Measurements from ENCODE around the gene PTPRD.

PTPRD gene

DNA sequence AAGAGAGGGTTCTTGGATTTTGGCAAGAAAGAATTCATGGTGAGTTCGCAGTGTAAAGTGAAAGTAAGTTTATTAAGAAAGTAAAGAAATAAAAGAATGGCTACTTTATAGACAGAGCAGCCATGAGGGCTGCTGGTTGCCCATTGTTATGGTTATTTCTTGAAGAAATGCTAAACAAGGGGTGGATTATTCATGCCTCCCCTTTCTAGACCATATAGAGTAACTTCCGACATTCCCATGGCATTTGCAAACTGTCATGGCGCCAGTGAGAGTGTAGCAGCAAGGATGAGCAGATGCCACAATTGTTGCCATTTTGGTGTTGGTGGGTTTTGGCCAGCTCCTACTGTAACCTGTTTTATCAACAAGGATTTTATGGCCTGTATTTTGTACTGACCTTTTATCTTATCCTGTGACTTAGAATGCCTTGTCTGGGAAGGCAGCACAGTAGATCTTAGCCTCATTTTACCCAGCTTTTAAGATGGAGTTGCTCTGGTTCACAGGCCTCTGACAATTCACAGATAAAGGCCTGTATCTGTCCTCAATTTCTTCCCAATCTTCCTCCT lies 1787.1 kb downstream of the PTPRD start:
- no peak for DNase-seq (ENCODE audit: low read depth)

DNA sequence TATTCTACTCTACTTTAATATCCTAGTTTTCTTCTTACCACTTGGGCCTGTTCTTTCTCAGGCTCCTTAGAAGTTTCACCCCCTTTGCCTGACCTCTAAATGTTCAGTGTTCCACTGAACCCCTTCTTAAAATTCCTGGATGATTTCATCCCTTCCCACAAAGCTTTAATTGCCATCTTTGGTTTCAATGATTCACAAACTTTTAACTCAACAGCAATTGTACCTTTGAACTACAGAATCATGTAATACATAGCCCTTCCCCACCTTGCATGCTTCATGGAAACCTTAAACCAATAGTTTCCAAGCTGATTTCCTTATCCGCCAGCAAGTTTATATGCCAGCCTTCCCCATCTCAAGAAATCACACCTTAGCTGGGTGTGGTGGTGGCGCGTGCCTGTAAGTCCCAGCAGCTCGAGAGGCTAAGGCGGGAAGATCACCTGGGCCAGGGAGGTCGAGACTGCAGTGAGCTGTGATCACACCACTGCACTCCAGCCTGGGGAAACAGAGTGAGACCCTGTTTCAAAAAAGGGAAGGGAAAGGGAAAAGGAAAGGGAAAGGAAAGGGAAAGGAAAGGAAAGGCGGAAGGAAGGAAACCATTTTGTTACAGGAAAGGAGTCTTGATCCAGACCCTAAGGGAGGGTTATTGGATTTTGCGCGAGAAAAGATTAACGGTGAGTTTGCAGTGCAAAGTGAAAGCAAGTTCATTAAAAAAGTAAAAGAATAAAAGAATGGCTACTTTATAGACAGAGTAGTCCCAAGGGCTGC lies 1789.5 kb downstream of the PTPRD start:
- no peak for DNase-seq (ENCODE audit: low read depth)

DNA sequence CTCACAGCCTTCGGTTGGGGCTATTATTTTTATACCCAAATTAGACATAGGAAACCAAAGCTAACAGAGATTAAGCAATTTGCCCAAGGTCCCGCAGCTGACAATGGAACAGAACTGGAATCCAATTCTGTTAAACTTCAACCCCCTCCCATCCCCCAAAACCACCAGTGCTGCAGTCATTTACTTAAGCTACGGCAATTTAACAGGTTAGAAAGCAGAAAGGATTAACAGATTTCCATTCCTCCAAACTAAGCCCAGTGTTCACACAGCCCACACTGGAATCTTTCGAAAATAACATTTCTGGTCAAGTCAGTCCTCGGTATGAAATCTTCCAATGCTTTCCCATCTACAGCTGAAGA lies 1790.2 kb downstream of the PTPRD start:
- DNase-seq (ENCODE audit: low read depth) = no peak

DNA sequence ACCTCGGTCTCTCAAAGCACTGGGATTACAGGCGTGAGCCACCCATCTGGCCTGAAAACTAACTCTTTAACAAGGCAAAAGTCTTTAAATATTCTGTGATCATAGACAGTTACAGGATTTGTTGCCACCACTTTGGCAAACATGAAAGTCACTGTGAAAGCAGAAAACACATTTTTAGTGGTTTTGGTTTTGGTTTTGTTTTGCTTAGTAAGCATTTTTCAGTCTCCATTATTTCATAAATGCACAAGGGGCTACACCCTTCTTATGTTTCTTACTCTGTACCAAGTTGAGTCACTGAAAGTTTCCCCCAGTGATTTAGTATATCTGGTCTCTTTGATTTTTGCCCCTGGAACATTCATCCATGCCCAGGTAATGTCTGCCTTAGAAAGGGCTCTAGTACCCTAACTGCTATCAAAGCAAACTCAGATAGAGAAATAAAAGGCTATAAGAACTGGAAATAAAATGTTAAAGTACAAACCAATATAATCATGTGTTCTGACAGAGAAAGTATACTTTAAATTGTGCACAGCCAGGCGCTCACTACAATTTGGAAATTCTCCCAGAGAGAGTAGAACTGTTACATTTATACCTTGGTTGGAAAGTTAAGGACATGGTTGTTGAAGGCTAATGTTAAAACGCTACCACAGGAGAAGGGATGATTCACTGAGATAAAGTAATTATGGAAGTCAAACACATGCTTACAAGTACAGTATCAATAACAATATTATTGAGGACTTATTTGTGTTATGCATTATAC lies 1790.7 kb downstream of the PTPRD start:
- no peak for DNase-seq (ENCODE audit: low read depth)

DNA sequence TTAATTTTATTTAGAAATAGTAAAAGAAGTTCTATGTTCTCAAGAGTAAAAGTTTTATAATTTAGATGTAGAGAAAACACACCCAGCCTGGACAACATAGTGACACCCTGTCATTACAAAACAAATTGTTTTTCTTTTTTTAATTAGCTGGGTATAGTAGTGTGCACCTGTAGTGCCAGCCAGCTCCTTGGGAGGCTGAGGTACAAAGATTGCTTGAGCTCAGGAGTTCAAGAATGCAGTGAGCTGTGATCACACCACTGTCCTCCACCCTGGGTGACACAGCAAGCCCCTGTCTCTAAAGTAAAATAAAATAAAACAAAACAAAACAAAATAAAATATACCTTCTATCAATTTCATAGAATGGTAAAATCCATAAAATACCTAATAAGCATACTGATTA lies 1795.5 kb downstream of the PTPRD start:
- no peak for DNase-seq (ENCODE audit: low read depth)

DNA sequence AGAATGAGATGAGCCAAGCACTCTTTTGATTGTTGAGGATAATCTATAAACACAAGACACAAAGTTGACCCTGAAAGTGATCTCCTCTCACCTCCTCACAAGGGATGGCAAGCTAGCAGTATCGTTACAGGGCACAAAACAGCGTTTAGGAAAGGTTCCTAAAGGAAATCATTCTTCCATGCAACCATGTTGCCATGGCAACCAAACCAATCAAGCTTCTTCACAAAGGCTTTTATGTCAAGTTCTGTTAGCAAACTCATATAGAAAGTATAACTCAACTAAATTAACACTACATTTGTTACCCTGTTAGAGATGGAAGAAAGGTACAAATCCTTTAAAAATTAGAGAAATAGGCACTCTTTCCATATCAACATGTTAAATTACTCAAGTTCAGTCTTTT lies 1796.4 kb downstream of the PTPRD start:
- no peak for DNase-seq (ENCODE audit: low read depth)

DNA sequence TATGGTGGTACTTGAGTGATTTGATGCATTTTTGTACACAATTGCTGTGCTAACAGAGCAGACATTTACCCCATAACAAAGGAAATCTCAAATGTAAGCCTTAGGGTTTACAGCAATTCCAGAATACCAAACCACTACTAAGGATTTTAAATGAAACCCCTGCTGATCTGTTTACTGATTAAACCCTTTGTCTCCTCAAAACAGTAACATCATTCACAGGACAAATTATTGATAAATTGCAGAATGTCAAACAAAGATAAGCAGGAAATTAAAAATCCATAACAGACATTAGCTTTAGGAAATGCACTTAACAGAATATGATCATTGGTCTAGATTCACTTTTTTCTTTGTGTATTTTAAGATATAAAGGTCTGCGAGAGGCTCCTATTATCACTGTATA lies 1796.9 kb downstream of the PTPRD start:
- no peak for DNase-seq (ENCODE audit: low read depth)

DNA sequence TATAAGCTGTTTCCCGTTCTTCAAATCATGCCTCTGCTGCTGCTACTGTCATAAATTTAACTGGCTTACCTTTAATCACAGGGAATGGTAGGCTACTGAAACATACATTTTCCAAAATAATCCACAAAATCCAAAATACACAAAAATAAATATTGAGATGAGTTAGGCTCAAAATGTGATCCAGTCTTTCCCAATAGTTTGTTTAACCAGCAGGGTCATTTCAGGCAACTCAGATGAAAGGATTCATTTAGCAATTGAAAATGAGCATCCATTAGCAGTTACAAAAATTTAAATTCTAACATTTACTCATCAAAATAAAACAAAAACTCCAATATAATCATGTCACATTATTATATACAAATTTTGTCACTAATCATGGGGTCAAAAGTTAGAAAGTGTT lies 1797.6 kb downstream of the PTPRD start:
- DNase-seq (ENCODE audit: low read depth) = no peak

DNA sequence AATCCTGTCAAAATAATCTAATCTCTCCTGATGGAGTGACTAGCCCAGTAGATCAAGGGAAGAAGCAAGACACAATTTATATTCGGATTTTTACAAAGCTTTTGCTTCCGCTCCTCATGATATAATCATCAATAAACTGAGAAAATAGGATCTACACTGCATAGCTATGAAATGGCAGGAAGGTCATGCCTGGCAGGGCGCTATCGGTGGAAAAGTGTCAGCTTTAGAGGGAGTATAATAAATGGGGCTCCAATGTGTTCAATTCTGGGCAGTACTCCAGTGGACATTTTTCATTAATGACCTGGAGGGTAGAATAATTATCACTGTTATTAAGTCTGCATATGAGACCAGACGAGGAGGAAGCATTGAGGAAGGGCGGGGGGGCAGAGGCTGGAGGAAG lies 1799.9 kb downstream of the PTPRD start:
- no peak for DNase-seq (ENCODE audit: low read depth)

DNA sequence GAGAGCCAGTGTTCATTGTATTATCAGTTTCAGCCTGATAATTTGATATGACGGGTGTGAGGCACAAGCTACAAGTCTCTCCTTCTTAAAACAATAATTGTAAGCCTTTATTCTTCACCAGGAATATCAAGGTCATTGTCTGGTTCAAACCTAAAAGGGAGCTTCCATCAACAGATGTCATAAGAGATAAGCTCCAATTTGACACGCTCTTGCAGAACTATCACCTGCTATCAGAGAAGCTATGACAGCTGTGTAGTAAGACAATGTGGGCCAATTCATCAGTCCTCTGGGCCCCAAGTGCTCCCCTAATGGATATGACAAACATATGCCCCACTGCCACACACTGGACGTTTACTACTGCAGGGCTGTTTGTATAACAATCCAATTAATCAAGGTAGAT lies 1803.1 kb downstream of the PTPRD start:
- no peak for DNase-seq (ENCODE audit: low read depth)

DNA sequence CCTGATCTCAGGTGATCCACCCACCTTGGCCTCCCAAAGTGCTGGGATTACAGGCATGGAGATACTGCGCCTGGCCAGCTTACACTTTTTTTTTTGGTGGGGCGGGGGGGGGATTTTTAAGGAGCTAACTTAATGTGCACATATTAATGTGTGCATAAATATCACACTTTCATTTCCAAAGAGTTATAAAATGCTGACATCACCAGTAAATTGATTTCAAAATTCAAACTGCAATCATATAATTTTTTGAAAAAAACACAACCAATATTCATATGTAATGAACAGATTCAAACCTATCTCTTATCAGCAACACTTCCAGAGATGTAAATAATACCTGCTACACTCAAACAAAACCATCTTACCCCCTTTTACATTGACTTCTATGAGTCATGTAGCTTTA lies 1806.7 kb downstream of the PTPRD start:
- DNase-seq (ENCODE audit: low read depth) = no peak

DNA sequence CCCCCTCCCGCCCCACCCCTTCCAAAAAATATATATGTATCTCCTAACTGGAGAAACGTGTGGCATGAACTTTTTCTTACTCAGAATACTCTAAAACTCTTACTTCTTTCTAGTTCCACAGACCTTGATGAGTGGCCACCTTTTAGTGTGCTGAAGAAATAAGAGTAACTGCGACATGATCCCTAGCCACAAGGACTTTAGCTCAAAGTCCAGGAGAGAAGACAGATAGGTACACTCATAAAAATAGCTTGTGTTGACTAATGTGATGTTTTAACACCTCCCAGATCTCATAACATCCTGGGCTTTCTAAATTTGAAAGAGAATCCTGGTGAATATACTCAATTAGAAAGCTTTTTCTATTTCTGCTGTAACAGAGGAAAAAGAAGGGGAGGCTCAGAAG lies 1808.2 kb downstream of the PTPRD start:
- no peak for DNase-seq (ENCODE audit: low read depth)

DNA sequence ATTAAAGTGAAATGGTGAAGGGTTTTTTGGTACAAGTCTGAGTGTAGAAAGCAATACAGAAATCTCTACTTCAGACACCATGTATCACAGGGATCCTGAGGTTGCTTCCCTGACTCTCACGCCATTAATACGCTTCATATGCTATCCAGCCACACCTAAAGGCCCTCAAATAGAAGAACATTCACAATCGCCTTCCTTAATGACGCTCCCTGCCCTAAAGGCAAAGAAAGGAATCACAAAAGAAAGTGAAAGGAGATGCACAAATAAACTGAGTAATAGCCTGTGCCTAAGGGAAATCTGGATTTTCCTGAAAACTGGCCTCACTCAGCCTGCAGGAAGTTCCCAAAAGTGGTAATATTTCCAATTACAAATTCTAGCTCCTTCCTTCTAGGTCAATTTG lies 1810.6 kb downstream of the PTPRD start:
- no peak for DNase-seq (ENCODE audit: low read depth)

DNA sequence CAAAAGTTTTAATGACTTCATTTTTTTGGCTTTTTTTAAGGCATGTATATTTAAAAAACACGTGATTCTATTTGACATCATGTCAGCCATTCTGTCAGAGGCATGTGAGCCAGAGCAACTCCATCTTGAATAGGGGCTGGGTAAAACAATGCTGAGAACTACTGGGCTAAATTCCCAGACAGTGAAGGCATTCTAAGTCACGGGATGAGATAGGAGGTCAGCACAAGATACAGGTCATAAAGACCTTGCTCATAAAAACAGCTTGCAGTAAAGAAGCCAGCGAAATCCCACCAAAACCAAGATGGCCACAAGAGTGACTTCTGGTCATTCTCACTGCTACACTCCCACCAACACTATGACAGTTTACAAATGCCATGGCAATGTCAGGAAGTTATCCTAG lies 1812.6 kb downstream of the PTPRD start:
- DNase-seq (ENCODE audit: low read depth) = no peak

DNA sequence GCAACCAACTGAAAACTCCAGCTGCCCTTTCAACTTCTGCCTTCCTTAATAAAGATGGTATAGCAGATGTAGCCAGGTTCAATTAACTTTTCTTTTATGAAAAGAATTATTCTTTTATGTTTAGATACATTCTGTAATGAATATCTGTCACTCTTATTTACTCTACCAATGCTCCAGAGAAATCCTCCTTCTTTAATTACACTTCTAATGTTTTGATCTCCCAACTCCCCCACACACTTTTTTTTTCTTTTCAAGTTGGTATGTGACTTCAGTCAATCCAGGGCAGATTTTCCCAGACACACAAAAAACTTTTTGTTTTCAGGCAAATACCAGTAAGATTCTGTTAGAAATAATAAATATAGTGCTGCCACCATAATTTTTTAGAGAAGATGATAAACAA lies 1813.2 kb downstream of the PTPRD start:
- no peak for DNase-seq (ENCODE audit: low read depth)

DNA sequence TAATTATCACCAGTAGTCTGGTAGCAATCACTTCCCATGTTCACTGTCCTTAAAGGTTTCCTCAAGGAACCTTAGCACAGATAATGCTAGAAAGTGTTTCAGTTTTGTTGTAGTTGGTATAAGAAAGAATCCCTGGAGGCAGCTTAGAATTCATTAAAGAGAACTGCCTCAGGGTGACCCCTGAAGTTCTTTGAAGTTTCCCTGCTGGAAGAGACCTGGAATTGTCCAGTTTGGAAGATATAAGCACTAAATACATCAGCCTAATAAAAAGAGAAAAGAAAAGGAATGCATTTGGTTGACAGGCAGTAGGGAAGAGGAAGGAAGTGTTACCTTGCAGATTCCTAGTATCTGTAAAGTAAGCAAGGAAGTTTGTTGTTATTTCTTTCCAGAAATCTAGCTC lies 1813.6 kb downstream of the PTPRD start:
- no peak for DNase-seq (ENCODE audit: low read depth)

DNA sequence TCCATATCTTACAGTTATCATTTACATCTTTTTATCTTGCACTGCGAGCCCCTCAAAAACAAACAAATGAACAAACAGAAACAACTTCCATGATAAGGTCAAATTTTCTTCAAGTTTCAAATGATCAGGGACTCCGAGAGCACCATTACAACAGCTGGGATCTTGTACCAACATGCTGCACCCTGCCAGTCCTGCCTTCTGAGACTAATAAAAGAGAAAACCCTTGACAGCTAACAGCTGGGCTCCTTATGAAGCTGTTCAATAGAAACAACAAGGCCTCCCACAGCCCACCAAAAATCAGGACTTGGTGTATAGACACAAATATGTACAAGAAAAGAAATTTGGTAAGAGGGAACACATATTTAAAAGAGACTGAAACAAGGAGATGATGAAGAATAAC lies 1828.0 kb downstream of the PTPRD start:
- DNase-seq (ENCODE audit: low read depth) = no peak

DNA sequence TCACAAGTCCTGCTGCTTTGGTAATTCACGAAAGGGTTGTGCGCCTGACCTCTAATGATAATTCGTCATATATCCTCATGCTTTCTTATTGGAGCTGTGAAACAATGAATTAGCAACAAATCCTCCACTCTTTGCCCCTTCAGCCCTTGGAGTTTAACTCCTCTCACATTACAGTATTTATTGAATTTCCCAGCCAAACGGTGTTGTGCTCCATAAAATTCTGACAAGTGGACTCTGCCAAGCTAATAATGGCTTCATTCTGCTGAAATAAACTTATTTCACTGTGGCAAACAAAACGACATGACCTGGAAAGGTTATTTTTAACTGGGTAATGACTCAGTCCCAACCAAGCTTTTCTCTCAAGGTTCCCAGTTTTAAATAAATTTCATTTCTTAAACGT lies 1828.9 kb downstream of the PTPRD start:
- DNase-seq (ENCODE audit: low read depth) = no peak

DNA sequence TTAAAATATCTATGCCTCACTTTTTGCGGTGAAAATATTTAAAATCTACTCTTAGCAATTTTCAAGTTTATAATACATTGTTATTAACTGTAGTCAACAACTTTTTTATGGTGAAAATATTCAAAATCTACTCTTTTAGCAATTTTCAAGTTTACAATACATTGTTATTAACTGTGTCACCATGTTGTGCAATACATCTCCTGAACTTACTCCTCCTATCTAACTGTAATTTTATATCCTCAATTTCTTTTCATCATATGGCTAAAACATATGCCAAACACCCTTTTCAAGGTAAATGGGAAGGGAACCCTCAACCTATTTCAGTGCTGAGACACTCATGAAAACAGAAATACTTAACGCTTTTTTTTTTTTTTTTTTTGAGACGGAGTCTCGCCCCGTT lies 1830.6 kb downstream of the PTPRD start:
- no peak for DNase-seq (ENCODE audit: low read depth)

DNA sequence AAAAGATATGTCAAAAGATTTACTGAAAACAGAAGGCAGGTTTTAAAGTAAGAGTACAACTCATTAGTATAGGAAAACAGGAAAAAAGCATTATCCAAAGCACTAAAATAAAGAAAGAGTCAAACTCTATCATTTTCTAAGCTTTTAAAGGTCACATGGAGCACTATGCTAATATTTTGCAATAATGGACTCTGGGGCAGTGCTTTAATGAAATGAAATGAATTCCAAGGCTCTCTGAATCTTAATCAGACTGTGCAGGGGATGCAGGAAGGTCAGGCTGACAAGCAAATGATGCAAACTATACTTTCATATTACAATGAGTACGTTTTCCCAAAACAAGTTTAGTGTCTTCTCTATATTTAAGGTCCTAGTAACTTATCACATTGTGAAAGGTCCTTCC lies 1831.3 kb downstream of the PTPRD start:
- DNase-seq (ENCODE audit: low read depth) = no peak

DNA sequence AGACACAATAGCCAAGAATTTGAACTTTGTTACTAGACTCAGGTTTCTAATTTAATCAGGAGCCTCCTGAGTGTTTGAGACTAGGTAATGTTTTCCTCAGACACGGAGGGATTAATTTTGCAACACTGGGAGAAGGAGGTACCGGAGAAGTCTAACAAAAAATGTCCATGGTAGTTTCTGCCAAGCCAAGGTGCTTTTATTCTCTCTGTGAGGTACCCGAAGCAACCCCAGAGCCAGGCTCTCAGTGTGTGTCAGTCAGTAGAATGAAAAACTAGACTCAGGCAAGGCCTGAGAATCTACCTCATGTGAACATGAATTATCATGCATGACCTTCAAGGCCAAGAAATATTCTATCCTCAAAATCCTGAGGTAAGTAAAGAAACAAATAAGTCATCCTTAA lies 1832.4 kb downstream of the PTPRD start:
- no peak for DNase-seq (ENCODE audit: low read depth)

DNA sequence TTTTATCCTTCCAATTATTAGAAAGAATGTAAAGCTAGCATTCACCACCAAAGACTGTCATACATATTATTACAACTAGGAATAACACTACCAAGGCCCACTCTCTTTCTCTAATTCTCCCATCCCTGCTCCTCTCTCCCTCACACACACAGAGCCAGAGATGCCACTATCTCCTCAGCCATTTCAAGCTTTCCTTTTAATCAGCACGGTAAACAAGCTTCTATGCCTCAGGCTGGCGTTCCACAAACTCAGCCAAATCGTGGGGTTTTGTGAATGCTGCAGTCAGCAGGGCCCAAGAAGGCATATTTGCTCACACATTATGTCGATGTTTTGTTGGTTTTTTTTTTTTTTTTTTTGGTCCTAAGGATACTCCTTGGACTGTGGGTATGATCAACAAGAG lies 1833.3 kb downstream of the PTPRD start:
- no peak for DNase-seq (ENCODE audit: low read depth)

DNA sequence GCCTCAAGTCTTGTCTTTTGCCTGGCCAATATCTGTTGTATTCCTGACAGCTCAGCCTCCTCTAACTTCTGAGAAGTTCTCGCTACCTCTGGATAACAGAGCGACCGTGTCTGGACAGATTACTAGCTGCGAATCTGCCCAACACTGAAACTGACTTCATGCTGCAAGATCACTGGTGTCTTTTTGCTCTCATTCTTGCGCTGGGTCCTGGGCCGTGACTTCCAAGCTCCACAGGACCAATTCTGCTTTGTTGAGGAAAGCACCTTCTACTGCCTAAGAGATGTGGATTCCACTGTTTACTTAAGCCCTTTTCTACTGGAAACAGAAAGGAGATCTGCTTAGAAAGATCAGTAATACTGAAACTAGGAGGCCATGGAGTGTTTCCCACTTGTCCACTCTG lies 1834.4 kb downstream of the PTPRD start:
- no peak for DNase-seq (ENCODE audit: low read depth)

DNA sequence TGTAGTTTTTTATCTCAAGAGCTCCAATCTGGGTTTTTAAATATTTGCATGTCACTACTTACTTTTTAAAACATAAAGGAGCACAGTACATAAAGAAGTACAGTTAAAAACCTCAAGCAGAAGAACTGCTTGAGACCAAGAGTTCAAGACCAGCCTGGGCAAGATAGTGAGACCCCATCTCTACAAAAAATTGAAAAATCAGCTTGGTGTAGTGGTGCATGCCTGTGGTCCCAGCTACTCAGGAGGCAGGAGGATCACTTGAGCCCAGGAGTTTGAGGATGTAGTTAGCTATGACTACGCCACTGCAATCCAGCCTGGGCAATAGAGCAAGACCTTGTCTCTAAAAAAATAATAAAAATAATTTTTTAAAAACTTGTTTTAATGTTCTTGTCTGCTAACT lies 1840.5 kb downstream of the PTPRD start:
- no peak for DNase-seq (ENCODE audit: low read depth)
